Stimulated activated CD4-positive, alpha-beta T cell treated with anti-CD3 and anti-CD28 coated beads, Interleukin-1b, Interleukin-23, amount 100 ng/mL, for 24 hours (primary cell): ENCODE measurements around the gene CHGA.

Experiments
- DNase-seq, 4 experiments: peaks; one replicate each; pipeline ENCODE4 v3.0.0-alpha.2; 2020; ENCODE audit warnings: low read depth in 4 of 4, low spot score in 1 of 4

The CHGA gene

GRCh38 chr14:92929689-92930608 is 7.0 kb downstream of the CHGA start:
- no peak for DNase-seq

GRCh38 chr14:92930737-92931602 is 8.0 kb downstream of the CHGA start:
- DNase-seq: no peak

GRCh38 chr14:92931681-92932447 is 8.9 kb downstream of the CHGA start:
- DNase-seq: no peak

- DNase-seq: no peak
Observed at GRCh38 chr14:92932448-92933395, 9.8 kb downstream of the CHGA start.

- no peak for DNase-seq
Observed at GRCh38 chr14:92933481-92933880, 10.5 kb downstream of the CHGA start.

- no peak for DNase-seq
Observed at GRCh38 chr14:92934196-92935085, 11.5 kb downstream of the CHGA start.

- DNase-seq: no peak
Observed at GRCh38 chr14:92935446-92935845, 12.5 kb downstream of the CHGA start.

- DNase-seq: no peak
Observed at GRCh38 chr14:92936085-92936484, 13.1 kb downstream of the CHGA start.

GRCh38 chr14:92937051-92937937 is 14.3 kb downstream of the CHGA start:
- no peak for DNase-seq

GRCh38 chr14:92938235-92938875 is 15.4 kb downstream of the CHGA start:
- no peak for DNase-seq

GRCh38 chr14:92938890-92939671 is 16.1 kb downstream of the CHGA start:
- DNase-seq: no peak

GRCh38 chr14:92939699-92940098 is 16.7 kb downstream of the CHGA start:
- DNase-seq: no peak

- DNase-seq: no peak
Observed at GRCh38 chr14:92940543-92940942, 17.6 kb downstream of the CHGA start.

- DNase-seq: no peak
Observed at GRCh38 chr14:92941531-92941930, 18.6 kb downstream of the CHGA start.

GRCh38 chr14:92942136-92942535 is 19.2 kb downstream of the CHGA start:
- DNase-seq: no peak

GRCh38 chr14:92942576-92942975 is 19.6 kb downstream of the CHGA start:
- DNase-seq: no peak
